Gastroesophageal sphincter (tissue), 4 donors: ENCODE results near the gene NFKBIZ. TPM values are rescaled to one million over a fixed set of nuclear protein-coding genes. Genes with fewer than 3 reads are reported as not detected.

ENCODE experiments used
- ATAC-seq: fragments of 150-250 bp; one replicate; pipeline ENCODE4 v1.9.1; 2016; ENCODE audit warnings: mild to moderate bottlenecking, moderate library complexity
- H3K27ac ChIP-seq, 4 donors: fragments of 200-600 bp; sonication (generic) in 3 of 4; 1 replicate in 3 of 4; 2 replicates in 1 of 4; pipeline ENCODE4 v1.5.1; 2016 to 2019
- H3K27me3 ChIP-seq: fragments of 200-600 bp; sonication (generic); one replicate; pipeline ENCODE4 v1.5.1; 2019
- H3K36me3 ChIP-seq, 2 donors: fragments of 200-600 bp; sonication (generic); one replicate each; pipeline ENCODE4 v1.5.1; 2019; ENCODE audit warnings: control low read depth in 1 of 2
- H3K4me1 ChIP-seq, 3 donors: fragments of 200-600 bp; sonication (generic); 1 replicate in 2 of 3; 2 replicates in 1 of 3; pipeline ENCODE4 v1.5.1; 2016 to 2019; ENCODE audit warnings: control low read depth in 2 of 3
- H3K4me3 ChIP-seq, 2 donors: fragments of 200-600 bp; sonication (generic); one replicate each; pipeline ENCODE4 v1.5.1; 2019; ENCODE audit warnings: mild to moderate bottlenecking in 1 of 2, moderate library complexity in 1 of 2
- H3K9me3 ChIP-seq, 3 donors: fragments of 200-600 bp; sonication (generic); one replicate each; pipeline ENCODE4 v1.5.1; 2017 to 2019; ENCODE audit warnings: control low read depth in 2 of 3
- EP300 ChIP-seq: sonication (generic); formaldehyde crosslinking; IDR thresholded peaks from one replicate; pipeline ENCODE4 v1.6.1; 2017; ENCODE audit warnings: antibody characterized with exemption, mild to moderate bottlenecking
- POLR2A ChIP-seq, 2 donors: fragments of 450-650 bp; IDR thresholded peaks; one replicate each; pipeline ENCODE4 v1.6.1; 2017; ENCODE audit warnings: antibody characterized with exemption in 2 of 2, mild to moderate bottlenecking in 2 of 2, moderate library complexity in 1 of 2
- POLR2AphosphoS5 ChIP-seq: sonication (generic); formaldehyde crosslinking; IDR thresholded peaks from one replicate; pipeline ENCODE4 v1.6.1; 2017; ENCODE audit warnings: antibody characterized with exemption
- WGBS, 2 donors: methylation state at CpG; one replicate each; pipeline ENCODE4 v1.1.5; 2018; ENCODE audit warnings: low coverage in 1 of 2; 5-methylcytosine and 5-hydroxymethylcytosine counted together
- total RNA-seq, 4 donors: library from RNA; depleted of rRNA; stranded (reverse); fragments of >200 nt; gene quantifications; one replicate each; pipeline ENCODE4 v1.1.0, GENCODE V29; 2016
- TF ChIP-seq, protein P1 (sequence below), 4 experiments: fragments of 200-600 bp in 2 of 4; fragments of 450-650 bp in 2 of 4; sonication (generic) in 1 of 4; IDR thresholded peaks; one replicate each; pipeline ENCODE4 v1.5.1; 2017 to 2019; ENCODE audit warnings: antibody characterized with exemption in 4 of 4, mild to moderate bottlenecking in 2 of 4, moderate library complexity in 2 of 4

Gene NFKBIZ
- total RNA-seq, 4 donors from 2014 or later = 27.3 to 87.0 (median 51.9) TPM

GRCh38 chr3:101870138-101870537 lies 20.8 kb downstream of the NFKBIZ start:
- Histone ChIP-seq H3K4me1 (peaks cover 0 to 17% (median 0%) of the 10 kb centered on the region in 3 donors), H3K27ac (no peak overlapping the region), H3K36me3 (no peaks in the 10 kb centered on the region), H3K9me3 (no peaks in the 10 kb centered on the region), H3K4me3 (no peak overlapping the region), H3K27me3 (no peaks in the 10 kb centered on the region)
- 85 to 92% methylated on average over 5 of the region's 5 CpGs for WGBS, 2 donors
- TF ChIP-seq POLR2A (IDR thresholded peaks at IDR 0.05) (no peak), POLR2AphosphoS5 (no peak), EP300 (no peak)
- TF ChIP-seq, protein P1, sequence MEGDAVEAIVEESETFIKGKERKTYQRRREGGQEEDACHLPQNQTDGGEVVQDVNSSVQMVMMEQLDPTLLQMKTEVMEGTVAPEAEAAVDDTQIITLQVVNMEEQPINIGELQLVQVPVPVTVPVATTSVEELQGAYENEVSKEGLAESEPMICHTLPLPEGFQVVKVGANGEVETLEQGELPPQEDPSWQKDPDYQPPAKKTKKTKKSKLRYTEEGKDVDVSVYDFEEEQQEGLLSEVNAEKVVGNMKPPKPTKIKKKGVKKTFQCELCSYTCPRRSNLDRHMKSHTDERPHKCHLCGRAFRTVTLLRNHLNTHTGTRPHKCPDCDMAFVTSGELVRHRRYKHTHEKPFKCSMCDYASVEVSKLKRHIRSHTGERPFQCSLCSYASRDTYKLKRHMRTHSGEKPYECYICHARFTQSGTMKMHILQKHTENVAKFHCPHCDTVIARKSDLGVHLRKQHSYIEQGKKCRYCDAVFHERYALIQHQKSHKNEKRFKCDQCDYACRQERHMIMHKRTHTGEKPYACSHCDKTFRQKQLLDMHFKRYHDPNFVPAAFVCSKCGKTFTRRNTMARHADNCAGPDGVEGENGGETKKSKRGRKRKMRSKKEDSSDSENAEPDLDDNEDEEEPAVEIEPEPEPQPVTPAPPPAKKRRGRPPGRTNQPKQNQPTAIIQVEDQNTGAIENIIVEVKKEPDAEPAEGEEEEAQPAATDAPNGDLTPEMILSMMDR (IDR thresholded peaks at IDR 0.05) = no peak
- no peak for ATAC-seq

DNA sequence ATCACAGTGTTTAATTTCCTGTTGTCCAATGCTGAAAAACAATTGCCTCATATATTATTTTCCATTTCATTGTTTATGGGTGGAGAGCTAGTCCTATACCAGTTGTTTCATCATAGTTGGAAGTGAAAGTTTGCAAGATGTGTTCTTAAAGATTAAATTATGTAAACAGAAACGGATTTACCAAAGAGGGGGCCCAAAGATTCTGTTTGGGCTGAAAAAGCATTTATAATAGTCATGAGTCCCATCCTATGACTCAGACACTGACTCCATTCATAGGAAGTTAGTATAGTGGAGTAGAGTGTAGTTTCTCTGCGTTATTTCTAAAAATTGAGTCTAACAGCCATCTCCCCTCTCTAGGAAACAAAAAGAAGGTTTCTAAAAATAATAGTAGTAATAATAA lies 24.3 kb downstream of the NFKBIZ start:
- TF ChIP-seq, protein P1 (IDR thresholded peaks at IDR 0.05) = no peak
- TF ChIP-seq POLR2AphosphoS5 = no peak
- TF ChIP-seq EP300 = no peak
- TF ChIP-seq POLR2A (IDR thresholded peaks at IDR 0.05) = no peak
- Histone ChIP-seq H3K9me3 (no peaks in the 10 kb centered on the region), H3K4me3 (no peak overlapping the region), H3K4me1 (no peaks in the 10 kb centered on the region), H3K27me3 (no peaks in the 10 kb centered on the region), H3K36me3 (no peaks in the 10 kb centered on the region), H3K27ac (no peak overlapping the region)
- no peak for ATAC-seq
- WGBS, 2 donors = 56 to 63% methylated on average over 2 of the region's 2 CpGs

DNA sequence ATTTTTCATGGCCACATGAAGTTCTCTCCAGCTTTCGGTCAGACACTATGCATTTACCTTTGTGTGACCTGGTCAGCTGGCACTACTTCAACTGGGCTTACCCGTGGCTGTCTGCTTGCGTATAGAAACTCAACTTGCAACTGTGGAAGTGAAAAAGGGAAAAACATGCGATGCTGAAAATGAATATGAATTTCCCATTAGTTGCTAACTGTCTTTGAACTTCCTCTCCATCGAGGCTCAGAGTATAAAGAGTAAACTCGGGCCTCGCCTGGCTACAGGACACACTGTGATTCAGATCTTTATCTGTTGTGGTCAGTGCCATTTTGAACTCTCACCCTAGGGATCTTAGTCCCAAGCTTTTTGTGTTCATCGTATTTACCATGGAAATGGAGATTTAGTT lies 26.8 kb downstream of the NFKBIZ start:
- H3K4me3 ChIP-seq = no peak overlapping the region
- no peaks in the 10 kb centered on the region for H3K36me3 ChIP-seq
- no peak overlapping the region for H3K27ac ChIP-seq
- TF ChIP-seq EP300 = no peak
- no peak for TF ChIP-seq POLR2A (IDR thresholded peaks at IDR 0.05)
- TF ChIP-seq, protein P1 (IDR thresholded peaks at IDR 0.05) = no peak
- no peak for TF ChIP-seq POLR2AphosphoS5
- H3K9me3 ChIP-seq = no peaks in the 10 kb centered on the region
- ATAC-seq = no peak
- WGBS, 2 donors = 66 to 88% methylated on average over 7 to 8 of the region's 8 CpGs
- no peaks in the 10 kb centered on the region for H3K4me1 ChIP-seq
- H3K27me3 ChIP-seq = no peaks in the 10 kb centered on the region

DNA sequence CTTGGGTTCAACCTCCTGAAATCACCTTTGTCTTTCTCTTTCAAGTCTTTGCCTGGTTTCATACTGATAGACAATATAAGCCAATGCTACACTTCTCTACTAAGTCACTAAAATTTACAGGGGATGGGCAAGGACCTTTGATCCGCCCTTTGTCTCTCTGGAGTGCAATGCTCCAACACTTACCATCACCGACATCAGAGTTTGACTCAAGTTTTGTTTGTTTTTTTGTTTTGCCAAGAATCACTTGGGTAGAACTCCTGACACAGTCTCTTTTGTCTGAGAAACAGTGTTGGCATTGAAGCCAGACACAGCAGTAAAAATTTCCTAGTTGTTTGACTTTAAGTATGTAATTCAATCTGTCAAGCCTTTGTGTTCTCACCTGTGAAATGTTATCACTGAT lies 29.3 kb downstream of the NFKBIZ start:
- Histone ChIP-seq H3K4me1 (no peaks in the 10 kb centered on the region), H3K9me3 (no peaks in the 10 kb centered on the region), H3K4me3 (no peak overlapping the region), H3K36me3 (no peaks in the 10 kb centered on the region), H3K27me3 (no peaks in the 10 kb centered on the region), H3K27ac (no peak overlapping the region)
- ATAC-seq = no peak
- WGBS, 2 donors = 75 to 83% methylated on average over 2 of the region's 2 CpGs
- TF ChIP-seq EP300 (no peak), POLR2A (IDR thresholded peaks at IDR 0.05) (no peak)

GRCh38 chr3:101879102-101879501 lies 29.8 kb downstream of the NFKBIZ start:
- H3K4me1 ChIP-seq = no peaks in the 10 kb centered on the region
- no peaks in the 10 kb centered on the region for H3K9me3 ChIP-seq
- H3K27me3 ChIP-seq = no peaks in the 10 kb centered on the region
- ATAC-seq = no peak
- no peak overlapping the region for H3K4me3 ChIP-seq
- TF ChIP-seq EP300 = no peak
- no peak for TF ChIP-seq POLR2A (IDR thresholded peaks at IDR 0.05)
- TF ChIP-seq POLR2AphosphoS5 = no peak
- TF ChIP-seq, protein P1 (IDR thresholded peaks at IDR 0.05) = no peak
- 93 to 95% methylated on average over 2 of the region's 2 CpGs for WGBS, 2 donors
- H3K27ac ChIP-seq = no peak overlapping the region
- no peaks in the 10 kb centered on the region for H3K36me3 ChIP-seq
